Activated CD4-positive, alpha-beta T cell treated with anti-CD3 and anti-CD28 coated beads, Interleukin-2, amount 50 U/mL, for 4 hours (primary cell): Measurements from ENCODE around the gene DSPP.
"Not testable (repeated sequence)": the region's sequence is repeated elsewhere in the genome, so short reads cannot be mapped to it uniquely, and the experiment has no call there.

Experiments
- DNase-seq, 2 experiments: peaks; one replicate each; pipeline ENCODE4 v3.0.0-alpha.2; 2020

The DSPP gene

GRCh38 chr4:87608229-87608628, at the start of gene DSPP:
Gene DSPP, plus strand, starts transcription at chr4:87608529. Its CDS starts 2,380 bp downstream, at chr4:87610909.
- DNase-seq, result no peak

GRCh38 chr4:87559090-87559837, 49.1 kb upstream of the DSPP start:
- no peak for DNase-seq

- no peak for DNase-seq
Observed at GRCh38 chr4:87560802-87561201, 47.5 kb upstream of the DSPP start.

- no peak for DNase-seq
Observed at GRCh38 chr4:87565746-87566145, 42.6 kb upstream of the DSPP start.

- DNase-seq, result no peak
Observed at GRCh38 chr4:87566276-87566675, 42.1 kb upstream of the DSPP start.

- DNase-seq, result no peak
Observed at GRCh38 chr4:87567191-87567590, 41.1 kb upstream of the DSPP start.

GRCh38 chr4:87570290-87570805, 38.0 kb upstream of the DSPP start:
- DNase-seq, result no peak

- DNase-seq, result not testable (repeated sequence)
Observed at GRCh38 chr4:87574376-87574775, 34.0 kb upstream of the DSPP start.

GRCh38 chr4:87574996-87575395, 33.3 kb upstream of the DSPP start:
- no peak for DNase-seq

- no peak for DNase-seq
Observed at GRCh38 chr4:87575408-87575807, 32.9 kb upstream of the DSPP start.

- no peak for DNase-seq
Observed at GRCh38 chr4:87575983-87576382, 32.3 kb upstream of the DSPP start.

GRCh38 chr4:87579478-87579877, 28.9 kb upstream of the DSPP start:
- DNase-seq, result no peak

- DNase-seq, result no peak
Observed at GRCh38 chr4:87580057-87580456, 28.3 kb upstream of the DSPP start.

GRCh38 chr4:87584222-87584908, 24.0 kb upstream of the DSPP start:
- DNase-seq, result no peak

GRCh38 chr4:87589531-87589930, 18.8 kb upstream of the DSPP start:
- no peak for DNase-seq

- DNase-seq, result no peak
Observed at GRCh38 chr4:87592124-87592523, 16.2 kb upstream of the DSPP start.

- no peak for DNase-seq
Observed at GRCh38 chr4:87601361-87601760, 7.0 kb upstream of the DSPP start.

GRCh38 chr4:87614292-87614890, 6.1 kb downstream of the DSPP start:
- DNase-seq, result no peak

GRCh38 chr4:87616268-87616667, 7.9 kb downstream of the DSPP start:
- DNase-seq, result no peak

- no peak for DNase-seq
Observed at GRCh38 chr4:87620086-87620485, 11.8 kb downstream of the DSPP start.

- DNase-seq, result no peak
Observed at GRCh38 chr4:87620491-87620890, 12.2 kb downstream of the DSPP start.

- no peak for DNase-seq
Observed at GRCh38 chr4:87622303-87622702, 14.0 kb downstream of the DSPP start.

- DNase-seq, result no peak
Observed at GRCh38 chr4:87624698-87625097, 16.4 kb downstream of the DSPP start.

GRCh38 chr4:87631668-87632067, 23.3 kb downstream of the DSPP start:
- DNase-seq, result no peak
